IPS-18c (cell line): Measurements from ENCODE around the gene ERICH4.
A peak's percentile ranks its signal among the peaks of the same experiment; 100 is the strongest.
"Not testable (repeated sequence)": the region's sequence is repeated elsewhere in the genome, so short reads cannot be mapped to it uniquely, and the experiment has no call there.

Experiments
- H3K4me3 ChIP-seq: 2 replicates; pipeline ENCODE4 v1.7.0; 2013; ENCODE audit warnings: low read depth, mild to moderate bottlenecking, low read length, moderate library complexity; ENCODE audit not compliant: insufficient read depth
- H3K9me3 ChIP-seq: one replicate; pipeline ENCODE4 v1.6.1; 2013; ENCODE audit warnings: mild to moderate bottlenecking, low read length, moderate library complexity; ENCODE audit not compliant: control insufficient read depth, insufficient read depth

The ERICH4 gene

DNA sequence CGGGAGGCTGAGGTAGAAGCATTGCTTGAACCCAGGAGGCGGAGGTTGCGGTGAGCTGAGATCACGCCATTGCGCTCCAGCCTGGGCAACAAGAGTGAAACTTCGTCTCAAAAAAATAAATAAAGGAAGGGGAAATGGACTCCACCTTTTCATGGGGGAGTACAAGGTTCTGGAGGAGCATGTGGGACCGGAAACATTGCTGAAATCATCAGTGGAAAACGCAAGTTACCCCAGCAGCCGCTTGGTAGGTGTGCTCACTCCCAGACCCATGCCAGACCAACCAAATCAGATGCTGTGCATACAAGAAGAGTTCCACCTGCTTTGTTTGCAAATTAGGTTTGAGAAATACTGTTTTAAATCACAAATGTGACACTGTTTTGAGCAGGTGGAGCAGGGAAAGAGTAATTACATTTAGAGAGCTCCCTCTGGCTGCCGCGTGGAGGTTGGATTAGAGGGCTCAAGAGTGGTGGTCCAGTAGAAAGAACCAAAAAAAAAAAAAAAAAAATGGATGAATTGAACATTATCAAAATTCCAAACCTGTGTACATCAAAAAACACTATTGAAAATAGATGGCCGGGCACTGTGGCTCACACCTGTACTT, 4.9 kb downstream of the ERICH4 start:
- no peak overlapping the region for H3K4me3 ChIP-seq
- H3K9me3 ChIP-seq = no peaks in the 10 kb centered on the region

DNA sequence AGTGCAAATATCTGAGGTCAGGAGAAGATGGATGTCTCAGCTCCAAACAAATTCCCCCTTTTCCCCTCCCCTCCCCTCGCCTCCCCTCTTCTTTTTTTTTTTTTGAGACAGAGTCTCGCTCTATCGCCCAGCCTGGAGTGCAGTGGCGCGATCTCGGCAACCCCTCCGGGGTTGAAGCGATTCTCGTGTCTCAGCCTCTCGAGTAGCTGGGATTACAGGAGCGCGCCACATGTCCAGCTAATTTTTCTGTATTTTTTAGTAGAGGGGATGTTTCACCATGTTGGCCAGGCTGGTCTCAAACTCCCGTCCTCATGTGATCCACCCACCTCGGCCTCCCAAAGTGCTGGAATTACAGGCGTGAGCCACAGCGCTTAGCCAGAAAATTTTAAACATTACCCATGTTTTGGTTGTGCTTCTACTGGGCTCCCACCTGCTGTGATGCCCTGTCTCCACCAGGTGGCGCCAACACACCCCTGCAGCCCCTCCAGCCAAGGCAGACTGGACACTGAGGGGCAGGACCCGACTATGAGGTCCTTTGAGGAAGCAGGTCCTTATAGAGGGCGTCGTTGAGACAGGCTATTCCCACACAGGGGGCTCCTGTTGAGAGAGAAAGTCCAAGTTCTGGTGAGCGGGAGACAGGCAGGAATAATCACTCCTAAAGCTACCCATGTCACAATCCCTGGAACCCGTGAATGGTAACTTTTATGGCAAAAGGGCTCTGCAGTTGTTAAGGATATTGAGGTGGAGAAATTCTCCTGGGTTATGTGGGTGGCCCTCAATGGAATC, 6.3 kb downstream of the ERICH4 start:
- no peaks in the 10 kb centered on the region for H3K9me3 ChIP-seq
- H3K4me3 ChIP-seq = peak overlapping the region; percentile 9

DNA sequence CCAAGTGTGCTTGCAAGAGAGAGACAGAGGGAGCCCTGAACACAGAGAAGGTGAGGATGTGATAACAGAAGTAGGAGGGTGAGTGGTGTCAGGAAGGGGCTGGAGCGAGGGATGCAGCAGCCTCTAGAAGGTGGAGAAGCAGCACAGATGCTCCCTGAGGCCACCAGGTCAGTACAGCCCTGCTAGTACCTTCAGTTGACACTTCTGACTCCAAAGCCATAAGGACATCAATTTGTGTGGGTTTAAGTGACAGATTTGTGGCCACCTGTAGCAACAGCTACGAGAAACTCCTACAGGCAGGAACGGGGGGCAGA, 6.9 kb downstream of the ERICH4 start:
- H3K9me3 ChIP-seq = no peaks in the 10 kb centered on the region
- no peak overlapping the region for H3K4me3 ChIP-seq

DNA sequence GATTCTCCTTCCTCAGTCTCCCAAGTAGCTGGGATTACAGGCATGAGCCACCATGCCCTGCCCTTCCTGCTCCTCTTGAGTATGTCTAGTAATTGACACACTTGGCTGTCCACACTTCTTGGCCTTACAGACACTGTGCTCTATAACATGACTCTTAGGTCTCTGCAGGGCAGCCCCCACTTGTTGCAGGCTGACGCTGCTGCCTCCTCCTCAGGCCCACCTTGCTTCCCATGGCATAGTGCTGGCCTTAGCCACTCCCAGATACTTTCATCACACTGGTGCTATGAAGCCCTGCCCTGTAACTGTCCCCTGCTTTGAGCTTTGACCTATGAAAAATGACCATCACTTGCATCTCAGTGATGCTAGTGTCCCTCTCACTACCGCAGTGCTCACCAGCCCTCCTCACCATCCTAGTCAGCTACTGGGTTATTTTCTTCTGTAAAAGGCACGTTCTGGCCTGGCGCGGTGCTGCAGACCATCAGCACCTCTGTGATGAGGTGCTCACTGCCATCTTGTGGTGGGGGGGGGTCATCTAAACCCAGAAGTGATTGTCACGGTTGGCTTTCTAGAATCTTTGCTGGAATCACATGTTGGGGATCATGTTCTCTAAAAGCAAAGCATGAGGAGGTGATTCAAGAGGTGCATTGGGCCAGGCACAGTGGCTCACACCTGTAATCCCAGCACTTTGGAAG, 9.8 kb downstream of the ERICH4 start:
- no peak overlapping the region for H3K4me3 ChIP-seq
- H3K9me3 ChIP-seq = no peaks in the 10 kb centered on the region

DNA sequence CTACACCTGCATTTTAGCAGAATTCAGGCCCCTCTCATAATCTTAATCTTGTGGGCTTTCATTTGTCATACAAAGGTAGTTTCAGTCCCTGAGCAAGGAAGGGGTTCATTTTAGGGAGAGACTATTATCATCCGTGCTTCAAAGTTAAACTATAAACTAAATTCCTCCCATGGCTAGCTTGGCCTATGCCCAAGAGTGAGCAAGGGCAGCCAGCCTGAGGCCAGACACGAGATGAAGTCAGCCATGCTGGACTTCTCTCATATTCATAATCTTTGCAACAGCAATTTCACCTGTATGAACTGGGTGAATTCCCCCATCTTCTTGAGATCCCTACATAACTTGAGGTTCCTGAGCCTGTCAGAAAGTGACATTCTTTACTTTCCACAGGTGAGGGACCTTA, 13.0 kb downstream of the ERICH4 start:
- no peak overlapping the region for H3K4me3 ChIP-seq
- H3K9me3 ChIP-seq = no peaks in the 10 kb centered on the region

DNA sequence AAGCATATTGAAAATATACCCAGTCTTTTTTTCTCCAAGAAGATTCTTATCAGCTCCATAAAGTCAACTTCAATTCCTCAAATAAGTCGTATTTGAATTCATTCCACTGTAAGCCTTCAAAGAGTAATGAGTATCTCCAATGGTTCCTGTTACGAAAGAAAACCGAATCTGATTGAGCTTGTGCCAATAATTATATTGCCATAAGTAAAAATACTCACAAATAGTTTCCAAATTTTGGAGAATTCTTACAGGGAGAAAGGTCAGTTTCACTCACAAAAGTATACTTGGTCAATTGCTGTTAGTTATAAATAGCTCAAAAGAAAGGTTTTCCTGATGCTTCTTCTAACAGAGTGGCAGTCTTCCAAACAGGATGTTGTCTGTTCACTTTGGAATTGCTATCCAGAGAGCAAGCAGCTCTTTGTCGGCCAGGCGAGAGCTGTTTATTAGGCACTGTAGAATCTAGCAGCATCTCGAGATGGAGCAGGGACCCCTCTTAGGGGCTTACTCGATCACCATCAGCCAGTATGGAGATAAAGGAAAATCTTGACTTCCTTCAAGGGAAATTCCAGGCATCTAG, 13.5 kb downstream of the ERICH4 start:
- Histone ChIP-seq H3K9me3 (no peaks in the 10 kb centered on the region), H3K4me3 (no peak overlapping the region)

DNA sequence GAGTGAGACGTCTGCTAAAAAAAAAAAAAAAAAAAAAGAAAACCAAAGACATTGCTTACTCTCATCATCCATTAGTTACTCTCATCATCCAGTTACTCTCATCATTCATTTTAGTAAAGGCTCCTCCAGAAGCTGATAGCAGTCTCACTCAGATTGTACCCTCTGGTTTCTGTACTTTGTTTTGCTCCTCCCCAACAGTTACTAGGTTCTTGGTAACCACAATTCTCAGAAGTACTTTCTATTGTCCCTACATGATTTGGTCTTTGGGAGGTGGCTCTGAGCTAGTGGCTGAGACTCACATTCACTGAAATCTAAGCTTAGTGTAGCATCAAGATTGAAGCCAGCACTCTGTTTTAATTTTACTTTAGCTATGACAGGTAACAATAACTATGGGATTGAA, 14.3 kb downstream of the ERICH4 start:
- Histone ChIP-seq H3K9me3 (peaks cover under 1% of the 10 kb centered on the region), H3K4me3 (no peak overlapping the region)

DNA sequence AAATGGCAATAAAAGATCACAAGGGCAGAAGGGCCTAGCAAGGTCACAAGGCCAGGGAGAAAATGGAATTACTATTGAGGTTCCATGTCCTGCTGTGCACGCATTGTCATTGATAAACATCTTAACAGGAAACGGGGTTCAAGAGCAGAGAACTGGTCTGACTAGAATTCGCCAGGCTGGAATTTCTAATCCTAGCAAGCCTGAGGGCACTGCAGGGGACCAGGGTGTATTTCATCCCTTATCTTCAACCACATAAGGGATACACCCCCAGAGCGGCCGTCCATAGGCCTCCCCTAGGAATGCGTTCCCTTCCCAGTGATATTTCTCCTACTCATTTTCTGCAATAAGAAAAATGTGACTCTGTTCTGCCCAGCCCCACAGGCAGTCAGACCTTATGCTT, 19.5 kb downstream of the ERICH4 start:
- peaks cover 5% of the 10 kb centered on the region for H3K9me3 ChIP-seq
- H3K4me3 ChIP-seq = no peak overlapping the region

DNA sequence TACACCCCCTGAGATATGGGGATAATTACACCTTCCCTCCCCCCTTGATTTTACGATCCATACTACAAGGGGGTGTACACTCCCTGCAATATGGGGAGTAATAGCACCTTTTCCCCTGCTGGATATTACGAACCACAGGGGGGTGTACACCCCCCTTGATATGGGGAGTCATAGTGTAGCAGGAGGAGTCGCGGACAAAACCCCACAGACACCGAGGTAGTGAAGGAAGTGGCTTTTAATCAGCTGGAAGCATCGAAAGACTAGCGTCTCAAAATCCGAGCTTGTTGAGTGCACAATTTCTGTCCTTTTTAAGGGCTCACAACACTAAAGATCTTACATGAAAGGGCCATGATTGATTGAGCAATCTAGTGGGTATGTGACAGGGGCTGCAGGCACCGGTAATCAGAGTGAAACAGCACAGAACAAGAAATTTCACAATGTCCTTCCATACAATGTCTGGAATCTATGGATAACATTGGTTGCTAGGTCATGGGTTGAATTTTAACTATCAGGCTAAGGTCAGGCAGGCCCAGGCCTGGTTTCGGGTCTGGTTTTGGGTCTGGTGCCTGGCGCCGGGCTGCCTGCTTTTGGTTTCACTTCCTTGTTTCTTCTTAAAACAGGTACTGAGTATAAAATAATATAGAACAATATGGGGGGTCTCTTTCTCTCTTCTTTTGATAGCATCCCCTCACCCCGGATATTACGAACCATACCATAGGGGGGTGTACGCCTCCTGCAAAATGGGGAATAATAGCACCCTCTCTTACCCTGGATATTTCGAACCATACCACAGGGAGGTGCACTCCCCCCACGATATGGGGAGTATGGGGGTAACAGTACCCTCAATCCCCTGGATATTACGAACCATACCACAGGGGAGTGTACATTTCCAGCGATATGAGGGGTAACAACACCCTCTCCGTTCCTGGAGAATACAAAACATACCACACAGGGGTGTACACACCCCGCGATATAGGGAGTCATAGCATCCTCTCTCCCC, 20.6 kb downstream of the ERICH4 start:
- H3K4me3 ChIP-seq, H3K9me3 ChIP-seq: not testable (repeated sequence)

DNA sequence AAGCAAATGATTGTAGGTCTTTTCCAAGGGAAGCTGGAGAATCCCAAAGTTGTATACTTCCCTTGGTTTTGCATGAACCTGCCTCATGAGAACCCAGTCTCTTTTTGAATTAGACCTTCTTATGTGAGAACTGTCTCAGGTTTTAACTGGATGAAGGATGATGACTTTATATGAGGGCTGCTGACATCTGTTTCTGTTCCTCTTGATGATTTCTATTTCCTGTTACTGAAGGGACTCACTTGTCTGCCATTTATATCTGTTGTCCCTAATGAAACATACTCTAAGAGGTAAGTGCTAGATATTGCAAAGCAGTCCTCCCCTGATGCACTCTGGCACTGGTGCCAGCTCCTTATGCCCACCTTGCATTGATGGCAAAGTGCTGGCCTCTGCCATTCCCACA, 33.6 kb downstream of the ERICH4 start:
- no peak overlapping the region for H3K4me3 ChIP-seq
- no peaks in the 10 kb centered on the region for H3K9me3 ChIP-seq

DNA sequence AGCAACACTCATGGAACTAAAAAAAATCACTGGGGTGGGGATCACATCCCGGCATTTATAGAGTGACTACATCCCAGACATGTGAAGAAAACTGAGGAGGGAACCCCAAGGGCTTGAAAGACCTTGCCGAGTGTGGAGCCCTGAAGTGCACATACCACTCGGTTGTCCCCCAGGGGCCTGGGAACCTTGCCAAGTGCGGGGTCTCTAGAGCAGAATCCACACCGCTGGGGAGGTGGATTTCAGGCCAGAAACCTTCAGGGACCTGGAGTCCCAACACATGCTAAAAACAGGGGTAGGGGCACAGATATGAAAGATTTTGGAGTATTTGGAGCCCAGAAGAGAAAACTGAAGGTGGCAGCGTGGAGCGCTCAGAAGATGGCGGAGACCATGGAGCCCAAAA, 35.2 kb downstream of the ERICH4 start:
- Histone ChIP-seq H3K4me3 (no peak overlapping the region), H3K9me3 (no peaks in the 10 kb centered on the region)

DNA sequence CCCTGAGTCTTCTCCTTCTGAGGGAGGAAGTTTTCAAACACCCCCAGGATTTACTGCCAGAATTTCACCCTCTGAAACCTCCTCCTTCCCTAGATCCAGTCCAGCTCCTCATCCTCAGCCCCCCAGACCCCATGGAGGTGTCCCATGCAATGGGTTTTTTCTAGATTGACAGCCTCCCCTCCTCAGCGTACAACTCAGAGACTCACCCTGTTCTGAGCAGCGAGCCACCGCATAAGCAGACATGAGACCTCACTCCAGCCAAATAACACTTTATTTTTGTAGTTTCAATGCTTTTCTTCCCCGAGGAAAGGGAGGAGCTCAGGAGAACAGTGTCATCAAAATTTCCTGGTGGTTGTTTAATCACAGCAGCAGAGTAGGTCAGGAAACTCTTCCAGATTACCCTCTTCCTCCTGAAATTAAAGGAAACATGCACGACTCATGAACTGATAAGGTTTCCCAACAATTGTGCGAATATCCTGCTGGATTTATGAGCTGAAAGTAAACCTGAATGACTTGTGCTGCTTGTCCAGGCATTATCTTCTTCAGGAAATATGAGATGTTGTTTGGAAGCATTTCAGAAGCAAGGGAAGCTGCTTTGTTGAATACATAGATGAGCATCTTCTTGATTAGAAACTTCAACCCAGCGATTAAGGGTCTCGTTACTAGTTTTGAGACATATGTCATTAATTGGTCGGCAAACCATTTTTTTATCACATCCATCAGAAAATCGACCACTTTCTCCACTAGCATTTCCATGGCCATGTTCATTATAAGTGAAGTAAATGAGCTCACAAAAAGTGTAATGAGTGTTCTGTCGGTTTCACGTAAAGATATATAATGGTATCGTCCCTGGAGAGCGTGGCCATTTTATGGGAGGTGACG, 36.2 kb downstream of the ERICH4 start:
- Histone ChIP-seq H3K4me3 (no peak overlapping the region), H3K9me3 (no peaks in the 10 kb centered on the region)

DNA sequence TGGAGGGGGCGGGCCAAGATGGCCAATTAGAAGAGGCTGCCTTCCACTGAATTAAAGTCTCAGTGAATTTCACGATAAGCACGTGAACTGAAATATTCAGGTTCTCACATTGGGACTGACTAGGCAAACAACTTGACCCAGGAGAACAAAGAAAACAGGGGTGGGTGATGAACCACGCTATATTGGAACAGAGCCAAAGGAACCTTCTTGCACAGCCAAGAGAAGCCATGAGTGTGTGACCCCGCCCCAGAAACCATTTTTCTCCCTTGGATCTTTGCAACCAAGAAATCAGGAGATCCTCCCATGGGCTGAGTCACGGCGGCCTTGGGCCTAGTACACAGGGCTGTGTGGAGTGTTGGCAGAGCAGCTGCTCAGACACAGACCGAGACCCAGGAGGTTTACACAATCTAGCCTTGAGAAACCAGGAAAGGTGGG, 36.8 kb downstream of the ERICH4 start:
- no peaks in the 10 kb centered on the region for H3K9me3 ChIP-seq

DNA sequence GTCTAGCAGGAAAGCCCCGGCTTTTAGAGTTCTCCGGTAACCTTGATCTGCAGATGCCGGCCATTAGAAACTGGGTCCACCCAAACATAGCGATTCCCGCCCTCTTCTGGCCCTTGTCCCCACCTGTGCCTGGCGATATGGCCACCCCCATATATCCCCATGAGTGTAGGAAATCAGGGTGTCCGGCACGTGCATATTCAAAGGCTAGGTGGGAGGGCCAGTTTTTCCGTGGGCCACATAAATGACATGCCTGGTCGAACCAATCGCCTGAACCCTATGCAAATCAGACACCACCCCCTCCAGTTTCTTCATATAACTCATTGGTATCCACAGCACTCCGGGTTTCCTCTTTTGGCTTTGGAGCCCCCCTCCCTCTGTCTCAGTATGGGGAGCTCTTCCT, 37.4 kb downstream of the ERICH4 start:
- Histone ChIP-seq H3K4me3 (no peak overlapping the region), H3K9me3 (no peaks in the 10 kb centered on the region)

More for the DNA sequence above, 36.8 kb downstream of the ERICH4 start:
- H3K4me3 ChIP-seq = no peak overlapping the region

DNA sequence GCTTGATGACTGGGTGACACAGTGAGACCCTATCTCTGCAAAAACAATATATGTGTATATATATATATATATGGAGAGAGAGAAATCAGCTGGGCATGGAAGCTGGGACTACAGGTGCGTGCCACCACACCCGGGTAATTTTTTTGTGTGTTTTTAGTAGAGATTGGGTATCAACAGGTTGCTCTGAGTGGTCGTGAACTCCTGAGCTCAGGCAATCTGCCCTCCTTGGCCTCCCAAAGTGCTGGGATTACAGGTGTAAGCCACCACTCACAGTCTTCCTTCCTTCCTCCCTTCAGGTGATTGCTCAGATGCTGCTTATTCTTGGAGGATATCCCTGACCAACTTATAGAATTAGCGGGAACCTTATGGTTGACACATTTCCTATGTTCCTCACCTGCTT, 41.9 kb downstream of the ERICH4 start:
- Histone ChIP-seq H3K9me3 (no peaks in the 10 kb centered on the region), H3K4me3 (no peak overlapping the region)

DNA sequence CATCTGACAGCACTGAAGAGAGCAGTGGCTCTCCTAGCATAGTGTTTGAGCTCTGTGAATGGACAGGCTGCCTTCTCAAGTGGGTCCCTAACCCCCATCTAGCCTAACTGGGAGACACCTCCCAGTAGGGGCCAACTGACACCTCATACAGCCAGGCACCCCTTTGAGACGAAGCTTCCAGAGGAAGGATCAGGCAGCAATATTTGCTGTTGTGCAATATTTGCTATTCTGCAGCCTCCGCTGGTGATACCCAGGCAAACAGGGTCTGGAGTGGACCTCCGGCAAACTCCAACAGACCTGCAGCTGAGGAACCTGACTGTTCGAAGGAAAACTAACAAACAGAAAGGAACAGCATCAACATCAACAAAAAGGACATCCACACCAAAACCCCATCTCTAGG, 44.0 kb downstream of the ERICH4 start:
- H3K4me3 ChIP-seq, H3K9me3 ChIP-seq: not testable (repeated sequence)
